ENCODE results near the gene HINT2.
A peak's percentile ranks its signal among the peaks of the same experiment; 100 is the strongest.

HINT2 gene

DNA sequence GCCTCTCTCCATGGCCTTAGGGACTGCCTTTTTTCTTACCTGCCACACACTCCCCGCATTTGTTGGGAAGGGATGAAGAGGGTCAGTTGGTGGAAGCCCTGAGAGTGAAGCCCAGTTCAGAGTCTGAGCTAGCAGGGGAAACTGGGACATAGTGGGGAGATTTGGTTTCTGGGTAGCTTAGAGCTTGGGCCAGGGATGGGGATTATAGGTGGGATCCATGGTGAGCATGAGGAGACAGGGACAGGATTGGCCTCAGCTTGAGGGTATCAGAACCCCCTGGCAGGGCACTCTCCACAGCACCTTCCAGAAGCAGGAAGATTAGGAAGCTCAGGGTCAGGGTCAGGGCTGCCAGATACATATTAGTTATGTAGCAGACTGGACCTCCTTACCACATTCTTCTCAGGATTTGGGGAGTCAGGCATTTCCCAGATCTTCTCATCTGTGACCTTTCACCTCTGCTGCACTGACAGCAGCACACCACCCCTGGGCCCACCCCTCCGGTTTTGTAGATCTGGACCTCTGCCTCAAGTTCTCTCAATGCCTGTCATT is 37.5 kb upstream of the HINT2 start:
- no peak for DNase-seq (ENCODE audit: low spot score in 2 of 2)
- Mint-ChIP-seq H3K4me3 (no peak overlapping the region), H3K27ac (ENCODE audit: low read depth) (no peak overlapping the region)

GRCh38 chr9:35847792-35848572 is 33.1 kb upstream of the HINT2 start:
- no peak for ATAC-seq (replicated peaks; ENCODE audit: extremely low read depth, poor library complexity, severe bottlenecking)
- H3K4me3 Mint-ChIP-seq, result no peak overlapping the region

More for the DNA sequence above, 37.5 kb upstream of the HINT2 start:
- Mint-ChIP-seq H3K27me3 (no peaks in the 10 kb centered on the region), H3K9me3 (no peaks in the 10 kb centered on the region), H3K36me3 (ENCODE audit: insufficient read depth) (no peaks in the 10 kb centered on the region), H3K4me1 (no peaks in the 10 kb centered on the region)
- no peak for ATAC-seq (replicated peaks; ENCODE audit: extremely low read depth, poor library complexity, severe bottlenecking)

GRCh38 chr9:35845824-35846771 is 31.3 kb upstream of the HINT2 start:
- Mint-ChIP-seq H3K36me3 (ENCODE audit: insufficient read depth) (peaks cover 4% of the 10 kb centered on the region), H3K27me3 (no peaks in the 10 kb centered on the region), H3K4me3 (no peak overlapping the region), H3K9me3 (no peaks in the 10 kb centered on the region), H3K27ac (ENCODE audit: low read depth) (no peak overlapping the region), H3K4me1 (peaks cover 16% of the 10 kb centered on the region)
- DNase-seq (ENCODE audit: low spot score in 2 of 2), result no peak
- no peak for ATAC-seq (replicated peaks; ENCODE audit: extremely low read depth, poor library complexity, severe bottlenecking)

More at GRCh38 chr9:35847792-35848572, 33.1 kb upstream of the HINT2 start:
- Mint-ChIP-seq H3K36me3 (ENCODE audit: insufficient read depth) (peaks cover 2% of the 10 kb centered on the region), H3K9me3 (no peaks in the 10 kb centered on the region), H3K27me3 (no peaks in the 10 kb centered on the region), H3K27ac (ENCODE audit: low read depth) (no peak overlapping the region), H3K4me1 (peaks cover 16% of the 10 kb centered on the region)
- no peak for DNase-seq (ENCODE audit: low spot score in 2 of 2)

DNA sequence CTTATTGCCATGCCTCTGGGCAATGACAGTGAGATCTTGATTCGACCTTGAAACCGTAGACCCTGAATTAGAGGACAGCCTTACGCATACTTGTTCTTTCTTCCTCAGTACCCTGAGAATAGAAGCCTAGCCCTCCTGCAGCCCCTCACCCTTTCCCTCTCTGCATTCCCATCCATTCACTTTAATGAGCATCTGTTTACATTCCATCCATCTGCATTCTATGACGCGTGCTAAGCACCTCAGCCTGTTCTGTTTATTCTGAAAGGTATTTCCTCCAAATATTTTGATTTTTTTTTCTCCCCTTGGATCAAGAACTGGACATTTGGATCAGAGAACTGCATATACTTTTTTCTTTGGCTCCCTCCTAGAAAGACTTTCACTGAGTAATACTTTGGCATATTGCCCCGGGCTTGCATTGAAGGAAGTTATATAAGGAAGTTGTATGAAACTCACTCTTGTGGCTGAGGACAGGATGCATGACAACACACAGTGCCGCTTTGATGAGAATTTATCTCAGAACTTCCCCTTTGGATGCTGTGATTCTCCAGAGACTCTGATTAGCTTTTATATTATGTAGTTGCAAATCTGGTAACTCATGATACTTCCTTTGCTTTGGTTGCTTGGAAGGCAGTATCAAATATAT is 29.9 kb upstream of the HINT2 start:
- no peak overlapping the region for H3K27ac Mint-ChIP-seq (ENCODE audit: low read depth)
- peak; percentile 90 for ATAC-seq (replicated peaks; ENCODE audit: extremely low read depth, poor library complexity, severe bottlenecking)
- peaks cover 16% of the 10 kb centered on the region for H3K4me1 Mint-ChIP-seq
- no peak for DNase-seq (ENCODE audit: low spot score in 2 of 2)
- H3K27me3 Mint-ChIP-seq, result no peaks in the 10 kb centered on the region
- no peaks in the 10 kb centered on the region for H3K9me3 Mint-ChIP-seq
- no peak overlapping the region for H3K4me3 Mint-ChIP-seq
- H3K36me3 Mint-ChIP-seq (ENCODE audit: insufficient read depth), result peaks cover 4% of the 10 kb centered on the region

- Mint-ChIP-seq H3K9me3 (no peaks in the 10 kb centered on the region), H3K27ac (ENCODE audit: low read depth) (no peak overlapping the region), H3K36me3 (ENCODE audit: insufficient read depth) (peaks cover 4% of the 10 kb centered on the region), H3K27me3 (no peaks in the 10 kb centered on the region), H3K4me1 (peaks cover 16% of the 10 kb centered on the region), H3K4me3 (no peak overlapping the region)
- DNase-seq (ENCODE audit: low spot score in 2 of 2) (no peak), ATAC-seq (replicated peaks; ENCODE audit: extremely low read depth, poor library complexity, severe bottlenecking) (no peak)
Measured at GRCh38 chr9:35842795-35843194, 28.0 kb upstream of the HINT2 start.

DNA sequence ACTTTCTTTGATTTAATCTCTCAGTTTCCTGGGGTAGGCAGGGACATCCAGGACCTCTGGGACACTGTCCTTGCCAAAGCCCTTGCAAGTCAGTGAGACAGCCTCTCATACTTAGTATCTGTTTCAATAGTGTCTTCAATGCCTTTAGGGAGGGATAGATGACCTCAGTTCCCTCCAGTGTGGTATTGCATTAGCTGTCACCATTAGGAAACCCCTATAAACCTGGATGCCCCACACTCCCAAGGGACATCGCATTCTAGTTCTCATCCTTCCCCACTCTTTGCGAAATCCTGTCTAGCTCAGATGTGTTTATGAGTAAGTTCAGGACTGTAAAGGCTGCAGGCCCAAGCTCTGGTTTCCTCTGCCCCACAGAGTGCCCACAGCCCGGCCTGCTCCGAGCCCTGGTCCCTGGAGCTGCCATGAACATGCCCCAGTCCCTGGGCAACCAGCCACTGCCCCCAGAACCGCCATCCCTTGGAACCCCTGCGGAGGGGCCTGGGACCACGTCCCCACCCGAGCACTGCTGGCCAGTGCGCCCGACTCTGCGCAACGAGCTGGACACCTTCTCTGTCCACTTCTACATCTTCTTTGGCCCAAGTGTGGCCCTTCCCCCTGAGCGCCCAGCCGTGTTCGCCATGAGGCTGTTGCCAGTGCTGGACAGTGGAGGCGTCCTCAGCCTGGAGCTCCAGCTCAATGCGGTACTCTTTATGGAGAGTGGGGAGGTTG is 27.3 kb upstream of the HINT2 start:
- ATAC-seq (replicated peaks; ENCODE audit: extremely low read depth, poor library complexity, severe bottlenecking) (no peak), DNase-seq (ENCODE audit: low spot score in 2 of 2) (no peak)
- Mint-ChIP-seq H3K9me3 (no peaks in the 10 kb centered on the region), H3K4me1 (peaks cover 16% of the 10 kb centered on the region), H3K4me3 (no peak overlapping the region), H3K27me3 (no peaks in the 10 kb centered on the region), H3K36me3 (ENCODE audit: insufficient read depth) (peaks cover 4% of the 10 kb centered on the region), H3K27ac (ENCODE audit: low read depth) (no peak overlapping the region)

DNA sequence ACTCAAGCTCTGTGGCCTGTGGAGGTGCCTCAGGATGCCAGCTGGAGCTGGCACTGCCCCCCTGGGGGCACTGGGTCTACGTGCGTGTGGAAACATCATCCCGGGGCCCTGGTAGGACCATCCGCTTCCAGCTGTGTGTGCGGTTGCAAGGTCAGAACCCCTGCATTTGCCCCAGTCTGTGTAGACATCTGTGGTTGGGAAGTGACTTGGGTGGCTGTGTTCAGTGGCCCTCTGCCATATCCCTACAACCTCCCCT is 26.7 kb upstream of the HINT2 start:
- Mint-ChIP-seq H3K4me1 (peaks cover 16% of the 10 kb centered on the region), H3K27ac (ENCODE audit: low read depth) (no peak overlapping the region), H3K4me3 (no peak overlapping the region), H3K9me3 (no peaks in the 10 kb centered on the region), H3K27me3 (no peaks in the 10 kb centered on the region), H3K36me3 (ENCODE audit: insufficient read depth) (peaks cover 4% of the 10 kb centered on the region)
- ATAC-seq (replicated peaks; ENCODE audit: extremely low read depth, poor library complexity, severe bottlenecking) (no peak), DNase-seq (ENCODE audit: low spot score in 2 of 2) (no peak)

- Mint-ChIP-seq H3K27me3 (no peaks in the 10 kb centered on the region), H3K4me1 (peaks cover 16% of the 10 kb centered on the region), H3K9me3 (no peaks in the 10 kb centered on the region), H3K27ac (ENCODE audit: low read depth) (no peak overlapping the region), H3K4me3 (no peak overlapping the region), H3K36me3 (ENCODE audit: insufficient read depth) (peaks cover 4% of the 10 kb centered on the region)
- ATAC-seq (replicated peaks; ENCODE audit: extremely low read depth, poor library complexity, severe bottlenecking) (no peak), DNase-seq (ENCODE audit: low spot score in 2 of 2) (no peak)
Measured at GRCh38 chr9:35840881-35841644, 26.2 kb upstream of the HINT2 start.

DNA sequence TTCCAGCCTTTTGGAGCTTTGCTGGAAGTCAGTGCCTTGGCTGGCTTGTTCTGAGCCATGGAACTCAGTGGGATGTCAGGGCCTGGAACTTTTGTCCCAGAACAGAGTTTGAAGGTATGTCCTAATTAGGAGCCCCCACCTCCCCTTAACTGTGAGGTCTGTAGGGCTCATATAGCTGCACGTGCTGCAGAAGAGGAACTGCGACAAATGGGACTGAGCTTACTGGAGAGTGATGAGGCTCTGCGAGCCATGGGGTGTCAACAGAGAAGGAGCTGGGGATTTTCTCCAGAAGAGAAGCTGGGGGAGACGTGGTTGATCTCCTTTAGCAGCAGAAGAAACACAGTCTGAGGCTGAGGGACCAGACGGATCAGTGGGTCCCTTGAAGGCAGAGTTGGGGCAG is 25.1 kb upstream of the HINT2 start:
- ATAC-seq (replicated peaks; ENCODE audit: extremely low read depth, poor library complexity, severe bottlenecking), result no peak

DNA sequence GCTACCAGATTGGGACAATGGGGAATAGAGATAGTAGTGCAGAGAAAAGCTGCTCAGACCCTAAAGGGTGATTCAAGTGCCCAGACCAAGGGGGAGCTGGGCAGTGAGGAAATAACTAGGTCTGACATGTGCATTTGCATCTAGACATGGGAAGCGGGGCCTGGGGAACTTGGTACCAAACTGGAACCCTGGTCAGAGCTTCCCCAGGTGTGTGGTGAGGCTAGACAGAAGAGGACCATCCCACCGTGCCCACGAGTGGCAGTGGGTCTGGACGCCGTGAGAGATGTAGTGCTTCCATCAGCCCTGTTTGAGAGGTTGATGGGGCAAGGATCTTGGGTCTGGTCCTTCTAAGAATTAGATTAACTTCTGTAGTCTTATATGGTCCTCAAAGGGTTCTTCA is 21.8 kb upstream of the HINT2 start:
- Mint-ChIP-seq H3K36me3 (ENCODE audit: insufficient read depth) (peaks cover 2% of the 10 kb centered on the region), H3K4me3 (no peak overlapping the region), H3K4me1 (peaks cover 10% of the 10 kb centered on the region), H3K9me3 (no peaks in the 10 kb centered on the region), H3K27ac (ENCODE audit: low read depth) (no peak overlapping the region), H3K27me3 (no peaks in the 10 kb centered on the region)
- no peak for ATAC-seq (replicated peaks; ENCODE audit: extremely low read depth, poor library complexity, severe bottlenecking)
- DNase-seq (ENCODE audit: low spot score in 2 of 2), result no peak

More for the DNA sequence above, 25.1 kb upstream of the HINT2 start:
- H3K27me3 Mint-ChIP-seq, result no peaks in the 10 kb centered on the region
- peaks cover 8% of the 10 kb centered on the region for H3K4me1 Mint-ChIP-seq
- H3K27ac Mint-ChIP-seq (ENCODE audit: low read depth), result no peak overlapping the region
- DNase-seq (ENCODE audit: low spot score in 2 of 2), result no peak
- H3K4me3 Mint-ChIP-seq, result no peak overlapping the region
- H3K9me3 Mint-ChIP-seq, result no peaks in the 10 kb centered on the region
- H3K36me3 Mint-ChIP-seq (ENCODE audit: insufficient read depth), result peaks cover 3% of the 10 kb centered on the region

- H3K27me3 Mint-ChIP-seq, result no peaks in the 10 kb centered on the region
- no peak for ATAC-seq (replicated peaks; ENCODE audit: extremely low read depth, poor library complexity, severe bottlenecking)
- no peaks in the 10 kb centered on the region for H3K36me3 Mint-ChIP-seq (ENCODE audit: insufficient read depth)
- H3K9me3 Mint-ChIP-seq, result no peaks in the 10 kb centered on the region
- H3K4me1 Mint-ChIP-seq, result peaks cover 17% of the 10 kb centered on the region
- DNase-seq (ENCODE audit: low spot score in 2 of 2), result no peak
- no peak overlapping the region for H3K4me3 Mint-ChIP-seq
- no peak overlapping the region for H3K27ac Mint-ChIP-seq (ENCODE audit: low read depth)
Measured at GRCh38 chr9:35835766-35836165, 20.9 kb upstream of the HINT2 start.
